Cerebellar nuclear complex (tissue), 1 donor: ENCODE results near the gene EVC.

Experiments
- DNase-seq, 2 experiments: peaks; one replicate each; lab custom pipeline; 2025; lab: John Stamatoyannopoulos, UW

EVC gene

GRCh38 chr4:5755161-5755560 lies 44.2 kb downstream of the EVC start:
- no peak for DNase-seq

- no peak for DNase-seq
These were observed 44.7 kb downstream of the EVC start for GRCh38 chr4:5755679-5756078.

- DNase-seq: no peak
These were observed 45.3 kb downstream of the EVC start for GRCh38 chr4:5756271-5756670.

DNA sequence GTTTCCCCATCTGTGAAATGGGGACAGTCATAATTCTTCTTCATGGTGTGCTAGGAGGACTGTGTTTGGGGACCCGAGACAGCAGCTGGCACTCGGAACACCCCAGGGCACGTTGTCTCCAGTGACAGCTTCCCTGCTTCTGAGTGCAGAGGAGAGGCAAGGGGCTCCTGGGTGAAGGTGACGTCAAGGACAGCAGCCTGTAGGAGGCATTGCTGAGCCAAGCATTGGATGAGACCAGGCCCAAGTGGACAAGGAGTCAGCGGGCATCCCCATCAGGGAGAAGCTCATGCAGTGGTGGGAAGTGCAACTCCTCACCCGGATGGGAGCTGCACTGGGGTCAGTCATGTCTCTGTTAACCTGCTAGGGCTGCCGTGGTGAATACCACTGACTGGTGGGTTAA lies 46.1 kb downstream of the EVC start:
- DNase-seq: no peak

DNA sequence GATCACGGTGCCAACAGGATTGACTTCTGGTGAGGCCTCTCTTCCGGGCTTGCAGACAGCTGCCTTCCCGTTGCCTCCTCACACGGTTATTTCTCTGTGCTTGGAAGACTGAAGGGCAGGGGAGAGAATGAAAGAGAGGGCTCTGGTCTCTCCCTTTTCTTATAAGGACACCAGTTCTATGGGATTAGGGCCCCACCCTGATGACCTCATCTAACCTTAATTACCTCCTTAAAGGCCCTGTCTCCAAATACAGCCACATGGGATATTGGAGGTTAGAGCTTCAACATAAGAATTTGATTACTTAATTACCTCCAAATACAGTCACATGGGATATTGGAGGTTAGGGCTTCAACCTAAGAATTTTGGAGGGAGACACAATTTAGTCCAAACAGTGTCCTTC lies 46.5 kb downstream of the EVC start:
- no peak for DNase-seq

DNA sequence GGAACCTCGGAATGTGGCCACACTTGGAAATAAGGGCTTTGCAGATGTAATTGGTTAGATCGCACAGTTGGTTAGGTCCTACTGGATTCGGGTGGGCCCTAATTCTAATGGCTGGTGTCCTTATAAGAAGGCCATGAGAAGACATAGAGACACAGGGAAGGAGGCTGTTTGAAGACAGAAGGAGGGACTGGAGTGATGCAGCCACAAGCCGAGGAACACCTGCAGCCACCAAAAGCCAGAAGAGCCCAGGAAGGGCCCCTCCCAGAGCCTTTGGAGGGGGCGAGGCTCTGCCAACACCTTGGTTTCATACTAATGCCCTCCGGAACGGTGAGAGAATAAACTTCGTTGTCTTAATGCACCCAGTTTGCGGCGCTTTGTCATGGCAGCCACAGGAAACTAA lies 47.0 kb downstream of the EVC start:
- no peak for DNase-seq

GRCh38 chr4:5758741-5759140 lies 47.7 kb downstream of the EVC start:
- no peak for DNase-seq

- no peak for DNase-seq
These were observed 48.5 kb downstream of the EVC start for GRCh38 chr4:5759236-5760075.

GRCh38 chr4:5760246-5760645 lies 49.2 kb downstream of the EVC start:
- no peak for DNase-seq

DNA sequence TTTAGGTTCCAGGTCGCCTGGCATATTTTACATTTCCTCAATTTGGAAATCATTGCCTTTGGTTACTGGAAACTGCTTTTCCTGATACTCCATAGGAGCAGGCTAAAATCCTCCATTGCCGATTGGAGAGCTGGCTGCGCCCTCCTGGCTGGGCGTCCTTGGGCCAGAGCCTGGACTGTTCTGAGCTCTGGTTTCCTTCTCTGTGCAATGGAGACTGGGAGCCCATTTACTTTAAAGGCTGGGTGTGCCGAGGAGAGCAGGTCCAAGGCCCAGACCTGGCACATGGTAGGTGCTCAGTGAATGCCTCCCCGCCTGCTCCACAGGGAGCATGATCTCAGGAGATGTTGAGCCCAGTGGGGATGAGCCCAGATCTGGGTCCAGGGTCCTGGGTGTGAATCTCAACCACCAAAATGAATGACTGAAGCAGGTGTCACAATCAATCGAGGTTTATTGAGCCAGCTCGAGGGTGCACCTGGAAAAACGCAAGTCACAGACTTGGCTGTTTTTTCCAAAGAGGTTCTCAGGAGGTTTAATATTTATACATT lies 50.0 kb downstream of the EVC start:
- DNase-seq: no peak

DNA sequence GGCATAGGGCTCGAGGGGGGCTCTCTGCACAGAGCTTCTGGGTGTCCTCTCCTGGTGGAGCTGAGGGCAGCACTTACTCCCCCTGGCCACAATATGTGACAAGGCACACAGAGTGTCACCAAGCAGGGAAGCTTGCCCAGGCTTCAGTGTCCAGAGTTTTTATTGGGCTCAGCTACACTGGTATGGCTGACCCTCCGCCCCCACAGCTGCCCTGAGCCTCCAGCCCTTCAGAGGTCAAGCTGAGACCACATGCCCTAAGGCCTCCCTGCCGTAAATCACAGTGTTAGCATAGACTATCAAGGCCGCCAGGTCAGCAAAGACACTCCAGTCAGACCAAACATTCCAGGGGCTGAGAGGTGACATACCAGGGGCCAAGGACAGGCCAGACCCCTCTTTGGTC lies 59.0 kb downstream of the EVC start:
- no peak for DNase-seq

GRCh38 chr4:5772528-5773270 lies 61.7 kb downstream of the EVC start:
- no peak for DNase-seq

- DNase-seq: no peak
These were observed 62.2 kb downstream of the EVC start for GRCh38 chr4:5773271-5773555.

- no peak for DNase-seq
These were observed 63.5 kb downstream of the EVC start for GRCh38 chr4:5774416-5775036.

DNA sequence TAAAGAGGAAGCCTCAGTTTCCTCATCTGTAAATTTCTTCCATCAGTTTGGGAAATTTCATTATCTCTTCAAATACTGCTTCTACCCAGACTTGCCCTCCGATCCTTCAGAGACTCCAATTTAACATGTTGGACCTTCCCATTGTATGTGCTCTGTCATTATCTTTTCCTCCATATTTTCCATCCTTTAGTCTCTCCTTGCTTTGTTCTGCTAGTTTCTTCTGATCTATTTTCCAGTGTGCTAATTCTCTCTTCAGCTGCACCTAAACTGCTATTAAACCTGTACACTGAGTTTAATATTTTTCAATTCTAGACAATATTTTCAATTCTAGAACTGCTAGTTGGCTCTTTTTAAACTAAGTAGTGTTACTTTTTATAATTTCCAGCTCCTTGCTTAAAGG lies 65.5 kb downstream of the EVC start:
- no peak for DNase-seq

- DNase-seq: no peak
These were observed 70.0 kb downstream of the EVC start for GRCh38 chr4:5780831-5781480.

DNA sequence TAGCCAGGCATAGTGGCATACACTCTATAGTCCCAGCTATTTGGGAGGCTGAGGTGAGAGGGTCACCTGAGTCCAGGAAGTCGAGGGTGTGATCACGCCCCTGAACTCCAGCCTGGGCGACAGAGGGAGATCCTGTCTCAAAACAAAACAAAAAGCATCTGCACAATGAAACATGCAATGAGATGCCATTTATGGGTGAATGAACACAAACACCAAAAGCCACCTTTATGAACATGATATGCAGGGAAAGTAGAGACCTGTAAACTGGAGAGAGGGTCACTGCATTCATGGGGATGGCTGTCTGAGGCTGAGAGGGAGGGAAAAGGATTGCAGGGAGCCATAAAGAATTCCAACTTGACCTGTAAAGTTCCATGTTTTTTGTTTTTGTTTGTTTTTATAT lies 70.7 kb downstream of the EVC start:
- DNase-seq: no peak

GRCh38 chr4:5782829-5783476 lies 72.0 kb downstream of the EVC start:
- DNase-seq: no peak

GRCh38 chr4:5783486-5783885 lies 72.5 kb downstream of the EVC start:
- DNase-seq: no peak

DNA sequence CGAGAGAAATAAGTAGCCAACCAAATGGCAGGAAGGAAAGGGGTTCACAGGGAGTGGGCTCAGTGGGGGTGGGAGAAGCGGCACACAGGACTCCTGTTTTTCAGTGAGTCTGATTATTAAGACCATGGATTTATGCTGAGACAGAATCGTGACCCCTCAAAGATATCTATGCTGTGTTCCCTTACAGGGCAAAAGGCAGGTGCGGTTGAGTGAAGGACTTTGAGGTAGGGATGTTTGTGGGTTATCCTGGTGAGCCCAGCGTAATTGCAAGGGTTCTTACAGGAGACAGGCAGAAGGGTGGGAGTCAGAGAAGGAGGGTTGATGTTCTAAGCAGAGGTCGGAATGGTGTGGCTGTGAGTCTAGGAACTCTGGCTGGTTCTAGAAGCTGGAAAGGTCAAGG lies 73.0 kb downstream of the EVC start:
- DNase-seq: no peak

DNA sequence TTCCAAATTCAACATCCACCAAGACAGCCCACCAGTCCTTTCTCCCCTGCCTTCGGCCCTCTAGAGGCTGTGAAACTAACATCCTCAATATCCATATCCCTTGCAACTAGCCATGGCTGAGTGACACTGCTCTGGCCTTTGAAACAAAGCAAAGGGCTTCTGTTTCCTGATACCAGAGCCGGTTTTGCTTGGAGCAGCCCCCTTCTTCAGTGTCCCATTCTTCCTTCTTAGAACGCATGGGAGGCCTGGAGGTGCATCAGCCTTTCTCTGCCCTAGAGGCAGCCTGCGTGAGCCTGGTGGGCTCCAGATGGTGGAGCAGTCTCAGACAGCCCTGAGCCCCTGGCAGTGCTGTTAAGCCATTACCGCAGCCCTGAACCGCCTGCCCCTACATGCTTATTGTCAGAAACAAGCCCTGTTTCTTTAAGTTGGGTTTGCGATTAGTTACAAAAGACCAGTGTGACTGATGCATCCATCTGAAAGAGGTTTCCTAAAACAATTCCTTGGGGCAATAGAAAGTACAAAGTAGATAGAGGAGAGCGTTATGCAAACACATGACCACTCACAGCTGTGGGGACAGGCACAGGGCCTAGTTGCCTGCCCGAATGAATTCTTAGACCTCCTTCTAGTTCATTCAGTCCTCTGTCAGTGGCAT lies 74.1 kb downstream of the EVC start:
- DNase-seq: no peak
